ENCODE data around the gene HIBCH. TPM values are rescaled to one million over a fixed set of nuclear protein-coding genes. Genes with fewer than 3 reads are reported as not detected.

The HIBCH gene
- total RNA-seq, 1 experiment from 2014 or later: 24.7 TPM

- Histone ChIP-seq H3K9ac (ENCODE audit: low read length) (no peak overlapping the region), H3K9me2 (ENCODE audit: insufficient read depth) (no peaks in the 10 kb centered on the region), H3K9me3 (ENCODE audit: control insufficient read depth in 1 of 2, insufficient read depth in 1 of 2, low read depth in 1 of 2, low read length in 2 of 2) (no peaks in the 10 kb centered on the region), H3K27ac (ENCODE audit: low read depth, low read length) (peak overlapping the region; percentile 50; the same call in 1 of the 2 replicates), H2AFZ (ENCODE audit: low read depth, low read length, poor library complexity, severe bottlenecking) (peak overlapping the region; percentile 76), H3K4me3 (replicated peaks in 1 of 2; ENCODE audit: low read depth in 1 of 2, low read length in 2 of 2) (no peak overlapping the region), H3K27me3 (ENCODE audit: insufficient read depth, low read length) (no peaks in the 10 kb centered on the region), H3K4me2 (ENCODE audit: low read length) (0 out of 2 replicates have a peak overlapping the region, but pooled peaks have one; percentile 86), H3K36me3 (ENCODE audit: control insufficient read depth in 1 of 2, insufficient read depth in 2 of 2, low read length in 2 of 2) (no peaks in the 10 kb centered on the region), H4K20me1 (ENCODE audit: insufficient read depth) (no peaks in the 10 kb centered on the region), H3K4me1 (ENCODE audit: control insufficient read depth in 1 of 2, insufficient read depth in 2 of 2, low read length in 2 of 2) (peaks cover 6 to 16% of the 10 kb centered on the region in 2 experiments; a peak in 3 of 4 replicates), H3K79me2 (ENCODE audit: insufficient read depth, low read length) (peaks cover 27% of the 10 kb centered on the region)
- ChIA-PET RAD21 (ENCODE audit: low non-redundant PET in 1 of 2, low total read pairs in 2 of 2, uncharacterized antibody in 2 of 2, unreplicated experiment in 2 of 2) (no interaction called here), CTCF (interaction anchor here (1.3 to 2.5 kb wide), 2 partner anchors 8 to 24 kb away, joined by 3 to 17 read pairs; no protein-coding TSS in a partner anchor), POLR2A (no interaction called here)
- BruUV-seq (replicated peaks): no TSS peak
- ATAC-seq: no peak
- intact Hi-C loops (cut with micrococcal nuclease): no loop called here
- DNase-seq (ENCODE audit: low read depth, low spot score): no peak
- no peak for TF ChIP-seq YY1 (IDR thresholded peaks at IDR 0.05; ENCODE audit: extremely low read depth, insufficient replicate concordance, low read depth, low read length)
- no peak for TF ChIP-seq SRF (IDR thresholded peaks at IDR 0.05; ENCODE audit: low read depth)
- TF ChIP-seq RAD21 (IDR thresholded peaks at IDR 0.05; ENCODE audit: low read depth): no peak
- TF ChIP-seq POLR2AphosphoS5 (IDR thresholded peaks at IDR 0.05; ENCODE audit: low read depth, low read length): no peak
- no peak for TF ChIP-seq FOSL1 (IDR thresholded peaks at IDR 0.05; ENCODE audit: low read depth)
- no peak for TF ChIP-seq ELF1 (IDR thresholded peaks at IDR 0.05; ENCODE audit: borderline replicate concordance, low read depth)
- TF ChIP-seq POLR2A (IDR thresholded peaks at IDR 0.05; ENCODE audit: borderline replicate concordance, extremely low read depth, insufficient read depth, insufficient read length): no peak
- no peak for TF ChIP-seq CTCF (IDR thresholded peaks at IDR 0.05 in 2 of 3, conservative IDR thresholded peaks at IDR 0.05 in 1 of 3; ENCODE audit: borderline replicate concordance in 1 of 3, insufficient read depth in 1 of 3, low read depth in 2 of 3, low read length in 2 of 3)
- no peak for TF ChIP-seq SIN3A (IDR thresholded peaks at IDR 0.05; ENCODE audit: low read depth)
- TF ChIP-seq JUND (IDR thresholded peaks at IDR 0.05): no peak
- no peak for TF ChIP-seq CEBPB (IDR thresholded peaks at IDR 0.05; ENCODE audit: low read depth)
- TF ChIP-seq ZBTB33 (IDR thresholded peaks at IDR 0.05; ENCODE audit: extremely low read depth, insufficient replicate concordance, low read length): no peak
- TF ChIP-seq, protein P1, sequence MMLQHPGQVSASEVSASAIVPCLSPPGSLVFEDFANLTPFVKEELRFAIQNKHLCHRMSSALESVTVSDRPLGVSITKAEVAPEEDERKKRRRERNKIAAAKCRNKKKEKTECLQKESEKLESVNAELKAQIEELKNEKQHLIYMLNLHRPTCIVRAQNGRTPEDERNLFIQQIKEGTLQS (IDR thresholded peaks at IDR 0.05): no peak
- no peak for TF ChIP-seq CBX3 (IDR thresholded peaks at IDR 0.05; ENCODE audit: low read depth)
- TF ChIP-seq ZFX (IDR thresholded peaks at IDR 0.05): no peak
- TF ChIP-seq EZH2 (IDR thresholded peaks at IDR 0.05): no peak
- no peak for TF ChIP-seq REST (IDR thresholded peaks at IDR 0.05; ENCODE audit: low read depth)
- no peak for TF ChIP-seq EZH2phosphoT487 (IDR thresholded peaks at IDR 0.05; ENCODE audit: borderline replicate concordance)
- no peak for TF ChIP-seq ZNF274 (IDR thresholded peaks at IDR 0.05; ENCODE audit: low read depth, low read length)
- no peak for TF ChIP-seq EGR1 (IDR thresholded peaks at IDR 0.05; ENCODE audit: low read depth)
These were observed 1.1 kb upstream of the HIBCH start for GRCh38 chr2:190320696-190321095.

Measured in HCT116 (cell line).